ENCODE data around the gene SFXN3.

DNA sequence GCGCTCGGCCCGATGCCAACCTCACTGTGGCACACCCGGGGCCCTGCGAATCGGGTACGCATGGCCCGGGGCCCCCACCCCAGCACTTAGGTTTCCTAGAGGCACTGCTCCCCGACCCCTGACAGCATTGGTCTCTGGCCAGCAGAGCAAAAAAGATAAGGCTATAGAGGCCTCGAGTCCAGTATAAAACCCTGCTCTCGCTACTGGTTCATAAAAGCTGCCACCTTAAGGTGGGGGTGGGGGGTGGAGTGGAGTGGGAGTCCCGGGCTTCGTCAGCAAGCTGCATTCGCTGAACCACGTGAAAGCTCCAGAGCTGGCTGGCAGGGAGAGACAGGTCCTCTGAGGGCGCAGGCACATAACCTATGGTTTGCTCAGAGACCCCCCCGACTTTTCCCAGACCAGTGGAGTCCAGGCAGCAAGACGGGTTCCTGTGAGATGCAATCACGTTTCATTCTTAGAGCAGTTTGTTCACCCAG lies 32.1 kb downstream of the SFXN3 start:
- TF ChIP-seq, protein P1, sequence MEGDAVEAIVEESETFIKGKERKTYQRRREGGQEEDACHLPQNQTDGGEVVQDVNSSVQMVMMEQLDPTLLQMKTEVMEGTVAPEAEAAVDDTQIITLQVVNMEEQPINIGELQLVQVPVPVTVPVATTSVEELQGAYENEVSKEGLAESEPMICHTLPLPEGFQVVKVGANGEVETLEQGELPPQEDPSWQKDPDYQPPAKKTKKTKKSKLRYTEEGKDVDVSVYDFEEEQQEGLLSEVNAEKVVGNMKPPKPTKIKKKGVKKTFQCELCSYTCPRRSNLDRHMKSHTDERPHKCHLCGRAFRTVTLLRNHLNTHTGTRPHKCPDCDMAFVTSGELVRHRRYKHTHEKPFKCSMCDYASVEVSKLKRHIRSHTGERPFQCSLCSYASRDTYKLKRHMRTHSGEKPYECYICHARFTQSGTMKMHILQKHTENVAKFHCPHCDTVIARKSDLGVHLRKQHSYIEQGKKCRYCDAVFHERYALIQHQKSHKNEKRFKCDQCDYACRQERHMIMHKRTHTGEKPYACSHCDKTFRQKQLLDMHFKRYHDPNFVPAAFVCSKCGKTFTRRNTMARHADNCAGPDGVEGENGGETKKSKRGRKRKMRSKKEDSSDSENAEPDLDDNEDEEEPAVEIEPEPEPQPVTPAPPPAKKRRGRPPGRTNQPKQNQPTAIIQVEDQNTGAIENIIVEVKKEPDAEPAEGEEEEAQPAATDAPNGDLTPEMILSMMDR (IDR thresholded peaks at IDR 0.05): no peak
- TF ChIP-seq ZNF138 (CRISPR knock-in tag; conservative IDR thresholded peaks at IDR 0.05) (no peak), NR1H2 (CRISPR knock-in tag; IDR thresholded peaks at IDR 0.05) (no peak), NFATC4 (CRISPR knock-in tag; IDR thresholded peaks at IDR 0.05) (no peak), SMAD3 (CRISPR knock-in tag; IDR thresholded peaks at IDR 0.05; ENCODE audit: borderline replicate concordance) (no peak), TEAD4 (CRISPR knock-in tag; IDR thresholded peaks at IDR 0.05) (no peak), CBFB (CRISPR knock-in tag; IDR thresholded peaks at IDR 0.05; ENCODE audit: low read depth) (no peak)
- TF ChIP-seq, protein P2, sequence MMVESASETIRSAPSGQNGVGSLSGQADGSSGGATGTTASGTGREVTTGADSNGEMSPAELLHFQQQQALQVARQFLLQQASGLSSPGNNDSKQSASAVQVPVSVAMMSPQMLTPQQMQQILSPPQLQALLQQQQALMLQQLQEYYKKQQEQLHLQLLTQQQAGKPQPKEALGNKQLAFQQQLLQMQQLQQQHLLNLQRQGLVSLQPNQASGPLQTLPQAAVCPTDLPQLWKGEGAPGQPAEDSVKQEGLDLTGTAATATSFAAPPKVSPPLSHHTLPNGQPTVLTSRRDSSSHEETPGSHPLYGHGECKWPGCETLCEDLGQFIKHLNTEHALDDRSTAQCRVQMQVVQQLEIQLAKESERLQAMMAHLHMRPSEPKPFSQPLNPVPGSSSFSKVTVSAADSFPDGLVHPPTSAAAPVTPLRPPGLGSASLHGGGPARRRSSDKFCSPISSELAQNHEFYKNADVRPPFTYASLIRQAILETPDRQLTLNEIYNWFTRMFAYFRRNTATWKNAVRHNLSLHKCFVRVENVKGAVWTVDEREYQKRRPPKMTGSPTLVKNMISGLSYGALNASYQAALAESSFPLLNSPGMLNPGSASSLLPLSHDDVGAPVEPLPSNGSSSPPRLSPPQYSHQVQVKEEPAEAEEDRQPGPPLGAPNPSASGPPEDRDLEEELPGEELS (CRISPR knock-in tag; IDR thresholded peaks at IDR 0.05): no peak
- TF ChIP-seq, protein P3, sequence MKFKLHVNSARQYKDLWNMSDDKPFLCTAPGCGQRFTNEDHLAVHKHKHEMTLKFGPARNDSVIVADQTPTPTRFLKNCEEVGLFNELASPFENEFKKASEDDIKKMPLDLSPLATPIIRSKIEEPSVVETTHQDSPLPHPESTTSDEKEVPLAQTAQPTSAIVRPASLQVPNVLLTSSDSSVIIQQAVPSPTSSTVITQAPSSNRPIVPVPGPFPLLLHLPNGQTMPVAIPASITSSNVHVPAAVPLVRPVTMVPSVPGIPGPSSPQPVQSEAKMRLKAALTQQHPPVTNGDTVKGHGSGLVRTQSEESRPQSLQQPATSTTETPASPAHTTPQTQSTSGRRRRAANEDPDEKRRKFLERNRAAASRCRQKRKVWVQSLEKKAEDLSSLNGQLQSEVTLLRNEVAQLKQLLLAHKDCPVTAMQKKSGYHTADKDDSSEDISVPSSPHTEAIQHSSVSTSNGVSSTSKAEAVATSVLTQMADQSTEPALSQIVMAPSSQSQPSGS (CRISPR knock-in tag; IDR thresholded peaks at IDR 0.05; ENCODE audit: borderline replicate concordance, low read depth): no peak
- TF ChIP-seq, protein P4, sequence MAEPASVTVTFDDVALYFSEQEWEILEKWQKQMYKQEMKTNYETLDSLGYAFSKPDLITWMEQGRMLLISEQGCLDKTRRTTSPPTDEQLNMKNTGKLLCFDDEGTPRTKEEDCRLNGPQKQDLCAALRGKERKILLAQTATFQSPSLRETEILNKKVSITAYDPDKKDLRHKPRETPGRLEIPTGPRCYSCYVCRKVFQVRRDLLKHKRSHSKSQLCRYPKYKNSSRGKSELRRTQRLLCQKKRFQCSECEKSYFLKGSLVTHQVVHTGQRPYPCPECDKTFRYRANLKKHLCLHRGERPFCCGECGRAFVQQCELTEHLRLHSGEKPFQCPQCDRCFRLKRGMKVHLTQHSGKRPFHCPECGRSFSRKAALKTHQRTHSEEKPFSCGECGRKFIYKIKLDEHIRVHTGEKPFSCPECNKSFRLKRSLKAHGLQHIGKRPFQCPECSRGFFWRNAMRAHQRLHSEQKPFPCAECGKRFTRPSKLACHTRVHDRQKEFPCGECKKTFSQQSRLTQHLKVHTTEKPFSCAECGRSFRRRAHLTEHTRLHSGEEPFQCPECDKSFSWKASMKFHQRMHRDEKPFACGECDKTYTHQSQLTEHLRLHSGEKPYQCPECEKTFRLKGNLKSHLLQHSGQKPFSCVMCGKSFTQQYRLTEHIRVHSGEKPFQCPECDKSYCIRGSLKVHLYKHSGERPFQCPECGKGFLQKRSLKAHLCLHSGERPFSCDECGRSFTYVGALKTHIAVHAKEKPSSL (CRISPR knock-in tag; conservative IDR thresholded peaks at IDR 0.05): no peak

Data from WTC11 (cell line).